SK-N-MC (cell line): ENCODE results near the gene HUWE1.

ENCODE experiments used
- DNase-seq: peaks from one replicate; pipeline ENCODE4 v3.0.0-alpha.2; 2011; ENCODE audit warnings: low read depth, low spot score
- H3K27ac ChIP-seq: fragments of 200-600 bp; sonication (generic); 2 replicates; pipeline ENCODE4 v1.5.1; 2016; ENCODE audit warnings: mixed run types
- H3K36me3 ChIP-seq: fragments of 200-600 bp; sonication (generic); 2 replicates; pipeline ENCODE4 v1.6.1; 2017; ENCODE audit warnings: antibody characterized with exemption, low read length, mixed read lengths; ENCODE audit not compliant: insufficient read depth
- H3K4me3 ChIP-seq: fragments of 200-600 bp; sonication (generic); 2 replicates; pipeline ENCODE4 v1.5.1; 2016
- H3K9ac ChIP-seq: fragments of 200-600 bp; sonication (generic); 2 replicates; pipeline ENCODE4 v1.8.0; 2017; ENCODE audit warnings: mixed run types, mixed read lengths; ENCODE audit not compliant: insufficient read length
- H3K9me3 ChIP-seq: fragments of 200-600 bp; sonication (generic); 2 replicates; pipeline ENCODE4 v1.6.1; 2017; ENCODE audit warnings: low read depth, mild to moderate bottlenecking, antibody characterized with exemption, low read length, moderate library complexity, mixed read lengths
- EZH2 ChIP-seq: fragments of 200-600 bp; sonication (generic); IDR thresholded peaks from one replicate; pipeline ENCODE4 v1.6.1; 2017; ENCODE audit warnings: antibody characterized with exemption
- FOXP2 ChIP-seq: optimal IDR thresholded peaks from 2 replicates; pipeline ENCODE3; 2011; ENCODE audit warnings: mild to moderate bottlenecking, moderate library complexity; ENCODE audit not compliant: insufficient read depth; ENCODE audit errors: extremely low read length, control extremely low read depth
- POLR2AphosphoS5 ChIP-seq: IDR thresholded peaks from 2 replicates; pipeline ENCODE4 v1.6.1; 2012; ENCODE audit warnings: mild to moderate bottlenecking, low read depth, low read length, borderline replicate concordance

HUWE1 gene

DNA sequence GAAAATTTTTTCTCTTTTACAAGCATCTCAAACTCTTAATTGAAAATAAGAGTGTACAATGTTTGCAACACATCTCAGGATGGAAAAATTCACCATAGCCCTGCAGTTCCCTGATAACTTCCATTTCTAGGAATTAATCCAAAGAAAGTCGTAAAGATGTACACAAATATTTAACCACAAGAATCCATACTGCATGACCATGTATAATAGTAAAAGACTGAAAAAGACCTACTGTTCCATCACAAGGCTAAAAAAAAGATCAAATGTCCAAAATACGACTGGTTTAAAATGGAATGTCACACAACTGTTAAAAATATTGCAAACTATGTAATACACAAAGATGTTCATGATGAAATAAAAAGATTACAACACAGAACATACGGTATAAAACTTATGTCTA lies 32.1 kb downstream of the HUWE1 start:
- Histone ChIP-seq H3K27ac (no peak overlapping the region), H3K36me3 (peaks cover 64% of the 10 kb centered on the region), H3K9me3 (no peaks in the 10 kb centered on the region), H3K4me3 (no peak overlapping the region), H3K9ac (no peak overlapping the region)
- no peak for DNase-seq
- TF ChIP-seq FOXP2 (no peak), EZH2 (no peak), POLR2AphosphoS5 (no peak)

DNA sequence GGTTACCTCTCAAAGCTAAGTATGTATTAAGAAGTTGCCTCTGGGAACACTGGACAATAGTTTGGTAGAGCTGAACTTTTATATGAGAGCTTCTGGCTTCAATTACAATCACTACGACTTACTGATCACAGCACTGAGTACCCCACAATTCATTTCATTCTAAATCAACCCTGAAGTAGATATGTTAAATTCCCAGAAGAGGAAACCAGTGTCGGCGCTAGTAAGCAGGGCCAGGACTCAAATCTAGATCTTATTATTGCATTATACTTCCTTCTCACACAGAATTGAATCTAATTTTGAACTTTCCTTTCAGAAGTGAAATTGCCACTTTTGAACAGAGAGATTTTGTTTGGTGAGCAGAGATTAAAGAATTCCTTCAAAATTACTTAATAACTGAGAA lies 41.8 kb downstream of the HUWE1 start:
- Histone ChIP-seq H3K4me3 (no peak overlapping the region), H3K9me3 (no peaks in the 10 kb centered on the region), H3K9ac (no peak overlapping the region), H3K36me3 (peaks cover 91% of the 10 kb centered on the region), H3K27ac (no peak overlapping the region)
- no peak for TF ChIP-seq EZH2
- TF ChIP-seq FOXP2, result no peak
- TF ChIP-seq POLR2AphosphoS5, result no peak
- DNase-seq, result no peak

DNA sequence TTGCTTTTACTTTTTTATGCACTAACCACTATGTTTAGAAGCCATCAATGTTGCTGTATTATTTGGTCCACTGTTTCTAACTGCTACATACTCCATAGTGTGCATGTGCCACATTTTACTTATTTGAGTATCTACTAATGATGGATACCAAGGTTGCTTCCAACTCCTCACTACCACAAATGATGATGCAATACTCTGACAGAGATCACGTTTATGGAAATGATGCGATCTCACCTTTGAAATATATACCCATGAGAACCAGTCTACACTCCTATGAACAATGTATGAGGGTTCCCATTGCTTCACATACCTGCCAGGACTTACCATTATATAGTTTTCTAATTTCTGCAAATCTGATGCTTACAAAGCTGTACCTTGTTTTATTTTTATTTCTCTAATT lies 44.2 kb downstream of the HUWE1 start:
- DNase-seq, result no peak
- Histone ChIP-seq H3K27ac (0 out of 2 replicates have a peak overlapping the region, but pooled peaks have one; percentile 42), H3K9me3 (no peaks in the 10 kb centered on the region), H3K4me3 (no peak overlapping the region), H3K36me3 (peaks cover 87% of the 10 kb centered on the region), H3K9ac (no peak overlapping the region)
- TF ChIP-seq FOXP2 (no peak), POLR2AphosphoS5 (no peak), EZH2 (no peak)

DNA sequence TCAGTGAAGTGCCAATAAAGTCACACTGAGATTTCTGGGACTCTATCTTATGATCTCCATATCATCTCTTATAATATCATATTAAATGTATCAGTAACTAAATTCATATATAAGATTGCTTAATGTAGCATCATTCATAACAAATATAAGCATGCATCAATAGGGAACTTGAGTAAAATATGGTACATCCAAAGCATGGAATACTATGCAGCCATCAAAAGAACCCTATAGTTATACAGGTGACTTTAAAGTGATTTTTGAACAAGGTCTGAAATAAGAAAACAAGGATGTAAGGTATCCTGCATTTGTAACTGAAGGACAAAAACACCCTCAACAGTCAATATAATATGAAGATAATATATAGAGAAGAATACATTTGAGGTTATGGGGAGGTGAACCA lies 47.3 kb downstream of the HUWE1 start:
- no peaks in the 10 kb centered on the region for H3K9me3 ChIP-seq
- peaks cover 78% of the 10 kb centered on the region for H3K36me3 ChIP-seq
- no peak overlapping the region for H3K27ac ChIP-seq
- H3K4me3 ChIP-seq, result no peak overlapping the region
- TF ChIP-seq FOXP2 (no peak), EZH2 (no peak), POLR2AphosphoS5 (no peak)
- no peak for DNase-seq
- no peak overlapping the region for H3K9ac ChIP-seq

DNA sequence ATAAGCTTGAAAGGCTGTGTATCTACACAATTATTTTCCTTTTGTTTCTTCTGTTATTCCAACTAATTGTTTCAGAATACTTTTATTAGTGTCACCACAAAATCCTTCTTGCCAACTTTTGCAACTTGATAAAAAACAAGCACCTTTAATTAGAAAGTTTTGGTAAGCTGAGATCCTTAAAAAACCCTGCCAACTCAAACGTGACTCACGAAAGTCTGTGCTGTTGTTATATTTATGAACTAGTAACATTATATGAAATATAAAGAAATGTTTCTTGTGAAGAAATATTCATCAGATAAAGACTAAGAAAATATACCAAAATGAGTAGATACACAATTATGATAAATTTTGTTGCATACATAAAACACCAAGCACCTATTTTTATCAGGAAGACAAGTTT lies 49.0 kb downstream of the HUWE1 start:
- H3K4me3 ChIP-seq, result no peak overlapping the region
- H3K9me3 ChIP-seq, result no peaks in the 10 kb centered on the region
- no peak overlapping the region for H3K27ac ChIP-seq
- peaks cover 75% of the 10 kb centered on the region for H3K36me3 ChIP-seq
- no peak overlapping the region for H3K9ac ChIP-seq
- no peak for DNase-seq
- TF ChIP-seq EZH2 (no peak), FOXP2 (no peak), POLR2AphosphoS5 (no peak)

DNA sequence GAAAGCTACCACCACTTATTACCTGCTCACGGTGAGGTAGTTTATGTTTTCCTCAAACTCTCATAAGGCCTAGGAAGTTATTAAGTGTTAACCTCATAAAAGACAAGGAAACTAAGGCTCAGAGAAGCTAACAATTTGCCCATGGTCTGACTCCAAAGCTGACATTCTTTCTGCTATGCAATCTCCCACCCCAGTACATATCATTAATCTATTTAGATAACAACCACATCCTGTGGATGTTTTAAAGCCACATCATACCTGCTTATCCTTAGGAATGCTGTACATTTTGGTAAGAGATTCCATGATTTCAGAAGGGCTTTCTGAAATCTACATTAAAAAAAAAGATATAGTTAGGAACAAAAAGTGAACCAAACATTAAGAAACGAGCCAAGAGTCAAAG lies 55.4 kb downstream of the HUWE1 start:
- Histone ChIP-seq H3K36me3 (peaks cover 83% of the 10 kb centered on the region), H3K27ac (no peak overlapping the region), H3K9ac (no peak overlapping the region), H3K9me3 (no peaks in the 10 kb centered on the region), H3K4me3 (no peak overlapping the region)
- DNase-seq, result no peak
- TF ChIP-seq POLR2AphosphoS5 (no peak), FOXP2 (no peak), EZH2 (no peak)

DNA sequence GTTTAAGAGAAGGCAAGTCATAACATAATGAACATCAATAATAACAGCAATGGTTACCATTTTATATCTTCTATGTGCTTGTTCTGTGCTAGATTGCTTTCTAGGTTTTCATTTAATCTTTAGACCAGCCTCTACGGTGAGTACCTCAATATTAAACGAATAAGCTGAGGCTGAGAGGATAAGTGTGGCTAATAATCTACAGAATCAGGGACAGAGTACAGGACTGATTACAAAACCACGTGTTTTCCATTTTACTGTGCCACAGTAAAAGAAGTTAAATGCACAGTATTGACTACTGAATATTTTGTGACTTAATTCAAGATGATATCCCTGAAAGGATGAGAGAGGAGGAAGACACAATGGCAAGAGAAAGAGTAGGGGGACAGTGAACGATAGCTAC lies 56.3 kb downstream of the HUWE1 start:
- no peak overlapping the region for H3K27ac ChIP-seq
- H3K4me3 ChIP-seq, result no peak overlapping the region
- no peak overlapping the region for H3K9ac ChIP-seq
- H3K36me3 ChIP-seq, result peaks cover 87% of the 10 kb centered on the region
- DNase-seq, result no peak
- no peak for TF ChIP-seq EZH2
- TF ChIP-seq FOXP2, result no peak
- TF ChIP-seq POLR2AphosphoS5, result no peak
- no peaks in the 10 kb centered on the region for H3K9me3 ChIP-seq

DNA sequence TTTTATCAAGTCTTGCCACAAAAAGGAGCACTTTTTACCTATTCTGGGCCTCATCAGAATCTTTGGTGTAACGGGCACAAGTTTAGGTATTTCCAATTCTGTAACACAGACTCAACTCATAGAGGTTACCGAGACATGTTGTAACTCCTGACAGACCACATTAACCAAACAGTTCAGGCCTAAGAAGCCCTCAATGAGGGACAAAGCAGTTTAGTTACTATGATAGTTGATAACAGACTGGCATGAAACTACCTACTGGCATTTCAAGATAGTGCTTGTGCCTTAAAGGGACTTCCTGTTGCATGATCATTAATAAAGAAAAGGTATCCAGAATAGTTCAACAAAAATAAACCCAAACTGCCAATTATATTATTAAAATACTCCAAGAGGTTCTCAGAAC lies 64.1 kb downstream of the HUWE1 start:
- H3K36me3 ChIP-seq, result peaks cover 84% of the 10 kb centered on the region
- H3K9me3 ChIP-seq, result no peaks in the 10 kb centered on the region
- DNase-seq, result no peak

DNA sequence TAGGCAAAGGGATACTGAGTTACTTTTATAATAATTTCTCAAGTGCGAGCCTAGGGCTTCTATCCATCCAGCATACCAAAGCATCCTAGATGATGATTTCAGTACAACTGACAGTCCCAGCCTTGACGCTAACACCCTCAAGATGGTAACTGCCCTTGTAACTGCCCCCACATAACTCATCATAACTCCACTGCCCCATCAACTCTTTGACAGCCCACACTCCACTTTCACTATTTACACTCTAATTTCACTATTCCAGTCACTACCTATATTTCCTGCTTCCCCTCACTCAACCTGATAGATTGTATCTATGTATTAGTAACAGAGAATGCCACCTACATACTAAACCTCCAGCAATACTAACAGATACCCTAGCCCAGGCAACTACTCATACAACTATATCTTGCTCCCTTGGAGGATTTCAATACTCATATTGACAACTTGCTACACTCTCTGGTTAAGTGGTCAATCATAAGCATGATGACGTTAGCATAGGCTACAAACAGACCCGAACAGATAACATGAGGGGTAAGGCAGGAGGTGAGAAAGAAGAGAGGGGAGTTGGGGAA lies 65.0 kb downstream of the HUWE1 start:
- Histone ChIP-seq H3K9me3 (no peaks in the 10 kb centered on the region), H3K36me3 (peaks cover 86% of the 10 kb centered on the region), H3K27ac (no peak overlapping the region), H3K9ac (no peak overlapping the region), H3K4me3 (no peak overlapping the region)
- no peak for DNase-seq
- no peak for TF ChIP-seq FOXP2
- TF ChIP-seq POLR2AphosphoS5, result no peak
- TF ChIP-seq EZH2, result no peak

More for the DNA sequence above, 64.1 kb downstream of the HUWE1 start:
- H3K9ac ChIP-seq, result no peak overlapping the region
- TF ChIP-seq EZH2, result no peak
- no peak for TF ChIP-seq POLR2AphosphoS5
- H3K4me3 ChIP-seq, result no peak overlapping the region
- H3K27ac ChIP-seq, result no peak overlapping the region
